Measurements from ENCODE around the gene ABCD3.
"Not testable (repeated sequence)": the region's sequence is repeated elsewhere in the genome, so short reads cannot be mapped to it uniquely, and the experiment has no call there.

ABCD3 gene

DNA sequence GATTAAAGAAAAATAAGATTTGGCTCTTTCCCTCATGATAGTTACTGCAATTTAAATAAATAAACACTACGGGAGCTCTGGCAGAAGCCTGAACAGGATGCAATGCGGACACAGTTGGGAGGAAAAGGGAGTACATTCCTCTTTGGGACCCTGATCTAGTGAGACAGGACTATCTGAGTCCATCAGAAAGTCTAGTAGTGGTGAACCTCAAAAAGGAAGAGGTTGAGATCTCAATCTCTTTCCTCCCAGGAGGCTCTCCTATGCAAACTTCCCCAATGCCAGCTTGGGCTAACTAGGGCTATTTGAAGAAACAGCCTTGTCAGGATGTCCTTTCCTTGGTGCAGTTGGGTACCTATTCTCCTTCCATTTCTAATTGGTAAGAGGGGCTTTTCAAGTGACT, 4.9 kb upstream of the ABCD3 start:
- no peak for DNase-seq (ENCODE audit: low read depth in 3 of 3)

DNA sequence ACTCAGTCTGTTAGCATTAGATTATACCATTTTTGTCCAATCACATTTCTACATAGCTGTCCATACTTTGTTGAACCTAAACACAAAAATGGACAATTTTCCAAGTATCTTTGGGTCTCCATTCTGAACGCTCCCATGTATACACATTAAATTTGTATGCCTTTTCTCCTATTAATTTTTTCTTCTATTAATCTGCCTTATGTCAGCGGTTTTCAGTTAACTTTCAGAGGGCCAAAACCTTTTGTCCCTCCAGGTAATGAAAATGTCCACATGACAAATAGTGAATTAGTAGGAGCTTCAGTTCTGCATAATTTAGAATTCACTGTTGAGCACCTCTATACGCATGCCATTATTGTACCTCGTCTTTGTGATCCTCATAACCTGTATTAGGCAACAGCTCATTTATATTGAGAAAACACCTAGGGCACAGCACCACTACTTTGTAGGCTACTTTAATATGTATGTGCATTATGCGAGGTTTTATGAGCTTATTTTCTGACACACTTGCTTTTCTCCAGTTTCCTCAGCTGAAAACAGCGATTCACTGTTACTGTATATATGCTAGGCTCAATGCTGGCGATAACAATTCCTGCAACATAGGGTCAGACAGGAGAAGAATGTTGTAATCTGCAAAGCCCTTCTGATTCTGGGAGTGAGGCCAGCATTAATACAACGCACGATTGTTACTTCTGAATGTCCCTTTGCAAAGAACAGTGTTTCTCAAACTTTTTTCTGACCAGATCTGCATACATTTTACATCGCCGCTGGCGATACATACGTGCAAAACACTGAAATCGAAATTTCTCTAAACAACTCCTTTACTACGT, 1.1 kb upstream of the ABCD3 start:
- no peak for DNase-seq (ENCODE audit: low read depth in 3 of 3)

DNA sequence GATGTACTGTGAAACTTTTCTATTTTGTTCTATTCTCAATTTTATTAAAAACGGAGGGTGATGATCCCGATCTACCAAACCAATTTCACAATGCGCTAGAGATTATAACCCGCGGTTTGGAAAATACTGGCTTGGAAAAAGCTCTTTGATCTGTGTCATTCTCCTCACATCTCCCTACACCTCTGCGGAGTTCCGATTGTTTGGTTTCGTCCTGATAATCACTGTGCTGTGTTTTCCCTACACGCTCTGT, 536 bp upstream of the ABCD3 start:
- no peak for DNase-seq (ENCODE audit: low read depth in 3 of 3)

DNA sequence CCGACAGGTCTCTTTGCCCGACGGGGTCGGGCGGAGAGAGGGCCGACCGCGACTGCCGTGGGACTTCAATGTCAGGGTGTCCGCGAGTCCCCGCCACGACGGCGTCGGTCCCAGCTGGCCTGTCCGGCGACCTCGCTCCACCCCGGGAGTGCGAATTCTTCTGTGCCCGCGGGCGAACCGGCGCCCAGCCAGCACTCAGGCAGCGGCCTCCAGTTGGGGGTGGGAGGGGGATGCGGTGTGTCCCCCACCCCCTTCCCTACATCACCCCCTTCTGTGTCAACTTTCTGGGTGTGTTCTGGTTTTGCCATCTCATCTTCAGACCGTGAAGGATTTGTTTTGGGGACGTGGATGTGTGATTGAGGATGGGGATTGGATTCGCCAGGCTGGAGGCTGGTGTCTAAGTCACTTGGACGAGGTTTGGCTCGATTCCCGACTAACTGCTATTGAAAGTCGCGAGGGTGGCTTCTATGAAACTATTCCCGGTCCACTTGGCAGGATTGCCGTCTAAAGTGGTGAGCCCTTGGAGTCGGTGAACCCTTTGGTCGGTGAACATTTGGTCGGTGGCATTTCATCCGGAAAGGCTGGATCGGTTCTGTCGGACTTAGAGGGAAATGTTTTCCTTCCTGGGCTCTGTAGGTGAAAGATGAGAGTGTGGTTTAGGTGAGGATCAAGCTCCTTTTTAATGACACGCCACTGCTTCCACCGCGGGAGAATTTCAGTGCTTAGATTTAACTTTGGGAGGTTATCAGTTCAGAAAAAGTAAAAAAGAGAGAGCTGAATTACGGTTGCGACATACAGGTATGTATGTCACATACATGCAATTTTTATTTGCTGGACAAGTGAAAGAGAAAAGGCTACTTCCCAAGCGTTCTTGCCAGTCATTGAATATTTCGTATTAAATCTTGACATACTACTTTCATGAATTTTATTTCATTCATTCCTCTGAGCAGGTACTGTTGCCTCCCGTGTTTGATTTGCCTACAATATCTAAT, 771 bp downstream of the ABCD3 start:
- DNase-seq (ENCODE audit: low read depth in 3 of 3), result peak in 1 of 3 experiments; percentile 11

DNA sequence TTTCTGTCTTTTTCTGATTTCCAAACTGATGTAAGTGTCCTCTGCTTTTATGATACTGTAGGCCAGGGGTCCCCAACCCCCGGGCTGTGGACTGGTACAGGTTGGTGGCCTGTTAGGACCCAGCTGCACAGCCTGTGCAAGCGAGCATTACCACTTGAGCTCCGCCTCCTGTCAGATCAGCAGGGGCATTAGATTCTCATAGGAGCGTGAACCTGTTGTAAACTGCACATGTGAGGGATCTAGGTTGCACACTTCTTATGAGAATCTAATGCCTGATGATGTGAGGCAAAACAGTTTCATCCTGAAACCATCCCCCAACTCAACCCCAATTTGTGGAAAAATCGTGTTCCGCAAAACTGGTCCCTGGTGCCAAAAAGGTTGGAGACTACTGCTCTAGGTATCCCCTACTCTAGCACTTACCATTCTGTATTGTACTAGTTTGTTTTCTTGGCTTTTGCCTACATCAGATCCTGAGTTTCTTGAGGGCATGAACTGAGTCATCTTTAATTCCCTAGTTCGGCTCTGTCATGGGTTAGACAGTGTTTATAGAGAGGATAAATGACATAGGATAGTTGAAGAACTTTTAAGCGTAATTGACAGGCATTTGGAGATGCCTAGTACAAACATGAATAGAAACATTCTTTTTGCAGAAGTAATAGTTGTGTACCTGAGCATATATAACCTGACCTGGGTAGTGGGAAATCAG, 4.1 kb downstream of the ABCD3 start:
- no peak for DNase-seq (ENCODE audit: low read depth in 3 of 3)

DNA sequence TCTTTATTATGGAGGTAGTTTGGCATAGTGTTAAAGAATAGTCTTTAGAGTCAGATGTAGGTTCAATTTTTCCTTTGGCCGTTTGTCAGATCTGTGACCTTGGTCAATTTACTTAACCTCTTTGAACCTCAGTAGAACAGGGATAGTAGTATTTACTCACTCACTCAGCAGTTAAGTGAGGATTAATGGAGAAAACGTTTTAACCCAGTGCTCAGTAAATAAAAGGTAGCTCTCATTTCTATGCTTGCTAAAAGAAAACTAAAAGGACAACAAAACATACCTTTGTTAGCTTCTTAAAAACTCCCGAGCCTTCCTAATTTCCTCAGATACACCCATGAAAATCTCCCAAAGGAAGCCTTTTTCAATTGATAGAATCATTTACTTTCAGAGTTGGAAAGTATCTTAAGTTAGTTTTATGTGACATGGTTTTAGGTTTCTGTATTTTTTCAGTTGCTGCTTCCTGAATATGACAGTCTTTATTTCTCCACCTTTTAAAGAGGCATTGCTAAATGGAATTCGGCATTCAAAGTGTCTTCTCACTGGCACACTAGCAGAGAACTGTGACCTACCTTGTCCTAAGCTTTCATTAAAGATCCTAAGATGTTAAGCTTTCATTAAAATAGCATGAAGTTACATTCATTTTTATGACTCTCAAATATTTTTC, 7.8 kb downstream of the ABCD3 start:
- no peak for DNase-seq (ENCODE audit: low read depth in 3 of 3)

DNA sequence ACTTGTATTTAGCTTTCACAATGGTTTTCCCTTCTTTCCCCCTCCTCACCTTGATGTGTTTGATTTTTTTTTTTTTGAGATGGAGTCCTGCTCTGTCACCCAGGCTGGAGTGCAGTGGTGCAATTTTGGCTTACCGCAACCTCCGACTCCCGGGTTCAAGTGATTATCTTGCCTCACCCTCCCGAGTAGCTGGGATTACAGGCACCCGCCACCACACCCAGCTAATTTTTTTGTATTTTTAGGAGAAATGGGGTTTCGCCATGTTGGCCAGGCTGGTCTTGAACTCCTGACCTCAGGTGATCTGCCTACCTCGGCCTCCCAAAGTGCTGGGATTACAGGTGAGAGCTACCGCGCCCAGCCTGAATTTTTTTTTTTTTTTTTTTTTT, 8.3 kb downstream of the ABCD3 start:
- not testable (repeated sequence) for DNase-seq (ENCODE audit: low read depth in 3 of 3)

DNA sequence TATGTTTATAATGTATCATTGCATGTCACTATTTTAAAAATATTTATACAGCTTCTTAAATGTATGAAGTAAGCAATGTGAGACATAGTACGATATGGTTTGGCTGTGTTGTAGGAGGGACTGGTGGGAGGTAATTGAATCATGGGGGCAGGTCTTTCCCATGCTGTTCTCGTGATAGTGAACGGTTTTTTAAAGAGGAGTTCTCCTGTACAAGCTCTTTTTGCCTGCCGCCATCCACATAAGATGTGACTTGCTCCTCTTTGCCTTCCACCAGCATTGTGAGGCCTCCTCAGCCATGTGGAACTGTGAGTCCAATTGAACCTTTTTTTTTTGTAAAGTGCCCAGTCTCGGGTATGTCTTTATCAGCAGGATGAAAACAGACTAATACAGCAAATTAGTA, 10.3 kb downstream of the ABCD3 start:
- DNase-seq (ENCODE audit: low read depth in 3 of 3), result no peak

DNA sequence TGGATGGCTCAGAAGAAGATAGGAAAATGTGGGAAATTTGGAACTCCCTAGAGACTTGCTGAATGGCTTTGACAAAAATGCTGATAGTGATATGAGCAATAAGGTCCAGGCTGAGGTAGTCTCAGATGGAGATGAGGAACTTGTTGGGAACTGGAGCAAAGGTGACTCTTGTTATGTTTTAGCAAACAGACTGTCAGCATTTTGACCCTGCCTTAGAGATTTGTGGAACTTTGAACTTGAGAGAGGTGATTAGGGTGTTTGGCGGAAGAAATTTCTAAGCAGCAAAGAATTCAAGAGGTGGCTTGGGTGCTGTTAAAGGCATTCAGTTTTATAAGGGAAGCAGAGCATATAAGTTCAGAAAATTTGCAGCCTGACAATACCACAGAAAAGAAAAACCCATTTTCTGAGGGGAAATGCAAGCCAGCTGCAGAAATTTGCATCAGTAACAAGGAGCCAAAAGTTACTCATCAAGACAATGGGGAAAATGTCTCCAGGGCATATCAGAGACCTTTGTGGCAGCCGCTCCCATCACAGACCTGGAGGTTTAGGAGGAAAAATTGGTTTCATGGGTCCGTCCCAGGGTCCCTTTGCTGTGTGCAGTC, 10.8 kb downstream of the ABCD3 start:
- DNase-seq (ENCODE audit: low read depth in 3 of 3), result not testable (repeated sequence)

DNA sequence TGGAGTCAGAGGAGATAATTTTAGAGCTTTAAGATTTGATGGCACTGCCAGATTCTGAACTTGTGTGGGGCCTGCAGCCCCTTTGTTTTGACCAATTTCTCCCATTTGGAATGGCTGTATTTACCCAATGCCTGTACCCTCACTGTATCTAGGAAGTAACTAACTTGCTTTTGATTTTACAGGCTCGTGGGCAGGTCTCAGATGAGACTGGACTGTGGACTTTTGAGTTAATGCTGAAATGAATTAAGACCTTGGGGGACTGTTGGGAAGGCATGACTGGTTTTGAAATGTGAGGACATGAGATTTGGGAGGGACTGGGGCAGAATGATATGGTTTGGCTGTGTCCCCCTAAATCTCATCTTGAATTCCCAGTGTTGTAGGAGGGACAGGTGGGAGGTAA, 11.9 kb downstream of the ABCD3 start:
- DNase-seq (ENCODE audit: low read depth in 3 of 3), result not testable (repeated sequence)

DNA sequence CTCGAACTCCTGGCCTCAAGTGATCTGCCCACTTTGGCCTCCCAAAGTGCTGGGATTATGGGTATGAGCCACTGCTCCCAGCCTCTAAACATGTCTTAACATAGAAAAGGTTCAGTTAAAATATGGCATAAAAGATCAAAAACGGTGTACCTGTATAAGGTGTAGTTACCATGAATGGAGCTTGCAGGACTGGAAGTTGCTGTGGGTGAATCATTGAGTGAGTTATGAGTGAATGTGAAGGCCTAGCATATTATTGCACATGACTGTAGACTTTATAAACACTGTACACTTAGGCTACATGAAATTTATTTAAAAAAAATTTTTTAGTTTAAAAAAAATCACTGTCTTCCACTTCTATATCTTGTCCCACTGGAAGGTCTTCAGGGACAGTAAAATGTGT, 15.7 kb downstream of the ABCD3 start:
- DNase-seq (ENCODE audit: low read depth in 3 of 3), result no peak

DNA sequence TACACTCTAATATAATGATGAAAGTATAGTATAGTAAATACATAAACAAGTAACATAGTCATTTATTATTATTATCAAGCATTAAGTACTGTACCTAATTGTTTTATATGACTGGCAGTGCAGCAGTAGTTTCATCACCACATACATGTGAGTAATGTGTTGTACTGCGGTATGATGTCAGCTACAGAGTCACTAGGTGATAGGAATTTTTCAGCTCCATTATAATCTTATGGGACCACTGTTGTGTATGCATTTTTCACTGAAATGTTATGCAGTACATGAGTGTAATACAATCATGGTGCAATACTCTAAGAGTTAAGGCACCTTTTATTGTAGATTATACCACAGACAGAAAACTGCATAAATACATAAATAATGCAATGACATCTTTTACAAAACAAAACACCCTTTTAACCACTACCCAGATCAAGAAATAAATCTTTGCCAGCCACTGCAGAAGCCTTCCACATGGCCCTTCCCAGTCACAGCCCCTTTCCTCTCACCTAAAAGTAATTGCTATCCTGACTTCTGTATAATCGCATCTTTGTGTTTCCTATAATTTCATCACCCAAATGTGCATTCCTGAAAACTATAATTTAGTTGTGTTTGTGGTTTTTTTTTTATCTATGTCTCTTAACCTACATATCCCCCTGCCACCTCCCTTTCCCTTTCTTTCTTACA, 16.3 kb downstream of the ABCD3 start:
- no peak for DNase-seq (ENCODE audit: low read depth in 3 of 3)

DNA sequence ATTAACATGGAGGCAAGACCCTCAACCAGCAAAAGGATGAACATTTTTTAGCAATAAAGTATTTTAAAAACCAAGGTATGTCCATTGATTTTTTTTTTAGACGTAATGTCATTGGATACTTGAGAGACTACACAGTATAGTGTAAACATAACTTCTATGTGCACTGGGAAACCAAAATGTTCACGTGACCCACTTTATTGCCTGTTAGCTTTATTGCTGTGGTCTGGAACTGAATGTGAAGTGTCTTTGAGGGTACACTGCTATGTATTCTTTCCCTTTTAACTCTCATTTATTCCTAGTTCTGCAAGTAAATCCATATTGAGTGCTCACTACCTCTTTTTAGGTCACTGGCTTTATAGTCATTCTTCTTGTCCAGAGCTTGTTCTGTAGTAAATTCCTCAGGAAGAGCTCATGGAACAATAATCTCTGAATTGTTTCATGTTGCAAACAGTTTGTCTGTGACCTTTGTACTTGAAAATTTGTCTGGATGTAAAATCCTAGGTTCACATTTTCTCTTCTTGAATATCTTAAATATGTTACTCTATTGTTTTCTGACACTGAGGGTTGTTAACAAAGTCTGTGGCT, 20.6 kb downstream of the ABCD3 start:
- DNase-seq (ENCODE audit: low read depth in 3 of 3), result no peak

DNA sequence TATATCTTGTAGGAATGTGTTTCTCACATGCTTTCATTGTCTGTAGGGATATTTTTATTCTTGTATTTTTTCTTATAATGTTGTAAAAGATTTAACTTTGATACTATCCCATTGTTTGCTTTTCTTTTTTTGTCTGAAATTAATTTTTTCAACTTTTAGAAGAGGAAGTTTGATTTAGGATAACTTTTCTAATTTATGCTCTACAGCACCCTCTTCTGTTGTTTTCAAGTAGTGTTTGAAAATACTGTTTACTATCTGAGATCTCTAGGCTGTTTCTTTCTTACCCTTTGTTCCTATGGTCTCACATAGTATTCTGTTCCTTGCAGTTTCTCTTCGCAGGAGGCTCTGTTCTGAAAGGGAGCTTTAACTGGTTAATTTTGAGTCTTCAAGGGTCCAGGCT, 21.9 kb downstream of the ABCD3 start:
- DNase-seq (ENCODE audit: low read depth in 3 of 3), result no peak

DNA sequence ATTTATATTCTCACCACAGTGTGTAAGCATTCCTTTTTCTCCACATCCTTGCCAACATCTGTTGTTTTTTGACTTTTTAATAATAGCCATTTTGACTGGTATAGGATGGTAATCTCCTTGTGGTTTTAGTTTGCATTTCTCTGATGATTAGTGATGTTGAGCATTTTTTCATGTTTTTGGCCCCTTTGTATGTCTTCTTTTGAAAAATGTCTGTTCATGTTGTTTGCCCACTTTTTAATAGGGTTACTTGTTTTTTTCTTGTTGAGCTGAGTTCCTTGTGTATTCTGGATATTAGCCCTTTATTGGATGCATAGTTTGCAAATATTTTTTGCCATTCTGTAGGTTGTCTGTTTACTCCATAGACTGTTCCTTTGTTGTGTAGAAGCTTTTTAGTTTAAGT, 24.9 kb downstream of the ABCD3 start:
- DNase-seq (ENCODE audit: low read depth in 3 of 3), result not testable (repeated sequence)

DNA sequence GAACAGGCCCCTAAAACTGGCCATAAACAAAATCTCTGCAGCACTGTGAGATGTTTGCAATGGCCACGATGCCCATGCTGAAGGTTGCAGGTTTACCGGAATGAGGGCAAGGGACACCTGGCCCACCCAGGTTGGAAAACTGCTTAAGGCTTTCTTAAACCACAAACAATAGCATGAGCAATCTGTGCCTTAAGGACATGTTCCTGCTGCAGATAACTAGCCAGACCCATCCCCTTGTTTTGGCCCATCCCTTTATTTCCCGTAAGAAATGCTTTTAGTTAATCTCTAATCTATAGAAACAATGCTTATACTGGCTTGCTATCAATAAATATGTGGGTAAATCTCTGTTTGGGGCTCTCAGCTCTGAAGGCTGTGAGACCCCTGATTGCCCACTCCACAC, 26.6 kb downstream of the ABCD3 start:
- DNase-seq (ENCODE audit: low read depth in 3 of 3), result not testable (repeated sequence)

DNA sequence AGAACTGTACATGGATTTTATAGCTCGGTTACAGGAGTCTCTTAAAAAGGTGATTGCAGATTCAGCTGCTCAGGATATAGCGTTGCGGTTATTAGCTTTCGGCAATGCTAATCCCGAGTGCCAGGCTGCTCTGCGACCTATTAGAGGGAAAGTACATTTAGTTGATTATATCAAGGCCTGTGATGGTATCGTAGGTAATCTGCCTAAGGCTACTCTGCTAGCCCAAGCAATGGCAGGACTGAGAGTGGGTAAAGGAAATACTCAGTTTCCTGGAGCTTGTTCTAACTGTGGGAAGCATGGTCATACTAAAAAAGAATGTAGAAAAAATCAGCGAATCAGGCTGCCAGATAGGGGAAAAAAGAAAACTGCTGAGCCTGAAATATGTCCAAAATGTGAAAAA, 27.5 kb downstream of the ABCD3 start:
- not testable (repeated sequence) for DNase-seq (ENCODE audit: low read depth in 3 of 3)

DNA sequence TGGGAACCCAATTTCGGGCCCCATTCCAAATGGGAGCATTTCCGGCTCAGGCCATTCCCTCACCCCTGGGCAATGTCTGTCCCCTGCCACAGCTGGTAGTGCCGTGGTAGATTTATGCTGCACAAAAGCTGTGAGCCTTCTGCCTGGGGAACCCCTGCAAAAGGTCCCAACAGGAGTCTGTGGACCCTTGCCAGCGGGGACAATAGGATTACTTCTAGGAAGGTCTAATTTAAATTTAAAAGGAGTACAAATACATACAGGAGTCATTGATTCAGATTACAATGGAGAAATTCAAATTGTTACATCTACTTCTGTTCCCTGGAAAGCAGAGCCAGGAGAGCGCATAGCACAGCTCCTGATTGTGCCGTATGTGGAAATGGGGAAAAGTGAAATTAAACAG, 28.0 kb downstream of the ABCD3 start:
- DNase-seq (ENCODE audit: low read depth in 3 of 3), result not testable (repeated sequence)

DNA sequence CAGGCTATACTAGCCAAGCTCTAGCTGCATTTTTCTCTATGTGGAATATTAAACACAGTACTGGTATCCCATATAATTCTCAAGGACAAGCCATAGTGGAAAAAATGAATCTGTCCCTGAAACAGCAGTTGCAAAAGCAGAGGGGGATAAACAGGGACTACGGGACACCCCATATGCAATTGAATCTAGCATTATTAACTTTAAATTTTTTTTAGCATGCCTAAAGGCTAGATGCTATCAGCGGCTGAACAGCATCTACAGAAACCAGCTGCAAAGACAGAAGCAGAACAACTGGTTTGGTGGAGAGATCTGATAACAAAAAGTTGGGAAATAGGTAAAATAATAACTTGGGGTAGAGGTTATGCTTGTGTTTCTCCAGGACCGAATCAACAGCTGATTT, 30.6 kb downstream of the ABCD3 start:
- DNase-seq (ENCODE audit: low read depth in 3 of 3), result not testable (repeated sequence)

DNA sequence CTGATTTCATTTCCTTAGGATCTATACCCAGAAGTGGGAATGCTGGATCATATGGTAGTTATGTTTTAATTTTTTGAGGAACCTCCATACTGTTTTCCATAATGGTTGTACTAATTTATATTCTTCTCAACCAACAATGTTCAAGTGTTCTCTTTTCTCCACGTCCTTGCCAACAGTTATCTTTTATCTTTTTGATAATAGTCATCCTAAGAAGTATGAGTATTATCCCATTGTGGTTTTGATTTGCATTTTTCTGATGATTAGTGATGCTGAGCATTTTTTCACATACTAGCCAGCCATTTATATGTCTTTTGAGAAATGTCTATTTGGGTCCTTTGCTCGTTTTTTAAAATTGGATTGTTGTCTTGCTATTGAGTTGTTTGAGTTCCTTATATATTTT, 38.5 kb downstream of the ABCD3 start:
- DNase-seq (ENCODE audit: low read depth in 3 of 3), result no peak

All from stimulated activated CD4-positive, alpha-beta T cell treated with anti-CD3 and anti-CD28 coated beads, TNF-alpha, amount 100 ng/mL, for 24 hours (primary cell).